Stimulated activated naive CD4-positive, alpha-beta T cell treated with Interleukin-2 at 50 U/mL for 16 hours (primary cell): ENCODE data around the gene SGMS1.

Experiments used
- DNase-seq: peaks from one replicate; lab custom pipeline; 2025; lab: John Stamatoyannopoulos, UW

SGMS1 gene

DNA sequence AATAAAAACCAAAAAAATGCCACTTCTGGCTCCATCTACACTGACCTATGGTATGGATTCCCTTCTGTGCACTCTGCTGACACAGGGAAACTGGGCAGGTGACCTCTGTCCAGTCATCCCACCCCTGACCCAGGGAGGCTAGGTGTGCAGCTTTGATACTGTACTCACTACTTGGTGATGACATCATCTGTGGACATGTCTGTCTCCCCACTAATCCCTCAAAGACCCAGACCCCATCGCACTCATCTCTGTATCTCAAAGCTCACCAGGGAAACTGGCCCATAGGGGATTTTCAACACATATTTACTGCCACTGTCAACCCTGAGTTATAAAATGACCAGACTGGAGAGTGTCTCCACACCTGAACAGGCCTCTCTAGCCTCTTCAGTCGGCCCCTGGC is 10.6 kb downstream of the SGMS1 start:
- no peak for DNase-seq

DNA sequence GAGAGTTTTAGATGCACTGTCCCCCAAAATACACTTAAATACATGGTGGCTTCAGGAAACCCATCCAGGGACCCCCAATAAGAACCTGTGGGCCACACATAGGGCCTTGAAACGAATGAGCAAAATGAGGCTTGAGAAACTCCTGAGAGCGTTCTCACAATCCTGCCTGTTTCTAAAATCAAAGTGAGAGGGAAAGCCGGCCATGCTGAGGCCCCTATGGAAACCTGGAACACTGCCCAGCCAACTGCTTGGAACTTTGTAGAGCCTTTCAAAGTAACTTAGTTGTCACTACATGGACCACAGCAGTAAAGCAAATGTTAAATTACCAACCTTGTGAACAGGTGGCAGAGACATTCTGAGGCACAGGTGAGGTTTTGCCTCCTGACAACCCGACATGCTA is 13.4 kb downstream of the SGMS1 start:
- no peak for DNase-seq

DNA sequence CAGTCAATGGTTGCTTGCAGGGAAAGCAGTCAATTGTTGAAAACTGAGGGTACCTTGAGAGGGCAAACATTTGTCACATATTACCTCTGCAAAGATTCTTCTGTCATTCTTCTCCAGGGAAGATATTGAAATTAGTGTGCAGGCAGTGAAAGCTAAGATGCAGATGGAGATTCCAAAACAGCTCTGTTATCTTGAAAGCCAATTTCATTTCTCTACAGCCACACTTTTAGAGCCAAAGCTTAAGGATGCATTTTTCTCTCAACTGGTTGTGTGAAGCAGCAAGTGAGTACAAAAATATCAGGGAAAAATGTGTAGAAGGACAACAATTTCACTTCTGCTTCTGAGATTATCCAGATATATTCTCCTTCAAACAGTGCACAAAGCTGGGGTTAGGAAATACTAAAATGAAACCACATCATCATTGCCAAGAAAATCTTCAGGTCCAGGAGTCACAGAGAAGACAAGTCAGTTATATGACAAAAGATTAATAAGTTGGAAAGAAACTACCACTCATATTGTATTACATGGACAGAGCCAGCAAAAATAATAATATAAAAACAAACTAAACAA is 16.3 kb downstream of the SGMS1 start:
- no peak for DNase-seq

DNA sequence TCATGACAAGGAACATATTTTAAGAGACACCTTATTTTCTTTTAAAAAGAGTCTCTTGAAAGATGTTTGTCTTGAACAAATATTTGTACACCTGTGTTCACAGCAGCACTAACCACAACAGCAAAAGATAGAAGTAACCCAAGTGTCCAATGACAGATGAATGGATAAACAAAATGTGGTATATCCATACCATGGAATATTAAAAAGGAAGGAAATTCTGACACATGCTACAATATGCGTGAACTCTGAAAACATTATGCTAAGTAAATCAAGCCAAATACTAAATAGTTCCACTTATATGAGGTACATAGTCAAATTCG is 17.8 kb downstream of the SGMS1 start:
- DNase-seq = no peak

DNA sequence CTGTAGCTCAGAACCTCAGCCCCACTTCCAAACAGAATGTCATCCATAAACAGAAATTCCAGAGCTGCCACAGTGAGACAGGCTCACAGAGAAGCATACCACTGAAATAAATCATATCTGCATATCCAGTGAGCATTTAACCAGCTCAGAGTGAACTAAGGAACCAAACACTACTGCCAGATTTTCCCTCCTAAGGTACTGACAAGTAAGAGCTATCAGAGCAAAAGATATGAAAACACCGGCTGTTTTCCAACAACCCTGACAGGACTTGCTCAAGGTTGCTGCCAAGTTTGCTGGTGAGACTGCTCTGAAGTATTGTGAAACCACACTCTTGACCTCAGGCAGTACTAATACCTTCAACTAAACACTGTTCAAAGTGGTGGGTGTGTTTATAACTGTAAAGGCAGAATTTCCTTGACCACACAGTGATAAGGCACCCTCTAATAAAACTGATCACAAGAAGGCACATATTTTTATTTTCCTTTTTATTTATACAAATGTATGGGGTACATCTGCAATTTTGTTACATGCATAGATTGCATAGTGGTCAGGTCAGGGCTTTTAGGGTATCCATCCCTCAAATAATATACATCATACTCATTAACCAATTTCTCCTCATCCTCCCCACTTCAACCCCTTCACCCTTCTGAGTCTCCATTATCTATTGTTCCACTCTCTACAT is 18.3 kb downstream of the SGMS1 start:
- no peak for DNase-seq

DNA sequence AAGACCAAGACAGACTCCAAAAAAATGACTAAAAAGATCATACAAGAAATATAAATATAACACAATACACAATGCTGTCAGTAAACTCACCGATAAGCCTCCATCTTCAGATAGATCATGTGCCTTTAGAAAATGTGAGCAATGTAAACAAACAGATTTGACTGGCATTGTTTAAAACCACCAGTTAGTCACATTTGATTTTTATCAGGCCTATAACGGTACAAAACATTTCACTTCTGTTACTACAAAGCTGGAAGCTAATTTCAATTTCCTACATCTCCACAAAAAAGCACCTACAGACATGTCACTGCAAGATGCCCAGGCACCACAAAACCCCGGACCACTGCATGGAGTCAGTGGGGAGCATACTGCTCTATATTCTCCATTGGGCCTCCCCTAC is 18.9 kb downstream of the SGMS1 start:
- DNase-seq = no peak

DNA sequence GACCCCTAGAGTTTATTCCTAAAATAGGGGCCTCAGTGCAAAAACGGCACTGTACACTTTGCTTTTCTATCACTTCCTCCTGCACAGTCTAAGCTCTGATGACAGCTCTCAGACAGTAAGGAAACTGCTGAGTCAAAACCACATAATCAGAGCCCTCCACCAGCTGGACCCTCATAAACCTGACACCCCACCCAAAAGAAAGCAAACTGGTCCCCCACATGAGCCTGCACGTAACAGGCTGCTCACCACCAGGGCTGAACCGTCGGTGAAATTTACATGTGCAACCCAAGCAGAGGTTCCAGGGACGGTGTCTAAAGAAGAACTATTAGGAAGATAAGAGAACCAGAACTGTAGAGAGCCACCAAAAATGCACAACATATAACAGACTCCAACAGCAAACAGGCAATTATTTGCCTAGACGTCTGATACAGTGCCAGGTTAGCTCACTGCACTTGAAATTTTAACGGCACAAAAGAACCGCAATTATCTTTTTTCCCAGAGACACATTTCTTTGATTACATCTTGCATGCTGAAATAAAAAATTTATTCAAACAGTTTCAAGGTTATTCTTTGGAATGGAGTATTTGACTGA is 19.6 kb downstream of the SGMS1 start:
- DNase-seq = no peak

DNA sequence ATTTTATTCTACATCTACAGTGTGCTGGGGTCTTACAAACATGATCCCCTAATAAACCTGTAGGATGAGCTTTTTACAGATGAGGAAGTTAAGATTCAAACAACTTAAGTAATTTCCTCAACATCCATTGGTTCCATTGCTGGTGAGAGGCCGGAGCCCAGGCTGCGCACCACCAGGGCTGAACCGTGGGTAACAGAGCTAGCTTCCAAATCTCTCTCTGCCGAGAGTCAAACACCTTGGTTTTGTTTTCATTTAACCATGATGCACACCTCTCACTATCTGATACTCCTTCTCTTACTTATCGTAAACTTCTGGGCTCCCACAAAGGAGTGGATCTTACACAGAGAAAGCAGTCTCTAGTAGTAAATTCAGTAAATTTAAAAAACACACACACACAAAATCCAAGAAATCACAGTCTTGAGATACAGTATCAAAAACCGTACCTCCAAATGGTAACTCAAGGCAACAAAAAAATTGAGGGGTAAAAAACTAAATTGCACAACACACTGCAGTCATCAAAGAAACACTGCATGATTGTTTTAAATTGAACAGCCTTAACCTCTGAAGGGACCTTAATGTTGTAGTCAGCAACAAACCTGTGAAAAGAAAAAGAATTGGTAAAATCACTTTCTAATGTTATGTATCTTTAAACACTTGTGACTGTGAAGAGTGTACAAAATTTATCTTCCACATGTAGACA is 20.5 kb downstream of the SGMS1 start:
- DNase-seq = no peak

DNA sequence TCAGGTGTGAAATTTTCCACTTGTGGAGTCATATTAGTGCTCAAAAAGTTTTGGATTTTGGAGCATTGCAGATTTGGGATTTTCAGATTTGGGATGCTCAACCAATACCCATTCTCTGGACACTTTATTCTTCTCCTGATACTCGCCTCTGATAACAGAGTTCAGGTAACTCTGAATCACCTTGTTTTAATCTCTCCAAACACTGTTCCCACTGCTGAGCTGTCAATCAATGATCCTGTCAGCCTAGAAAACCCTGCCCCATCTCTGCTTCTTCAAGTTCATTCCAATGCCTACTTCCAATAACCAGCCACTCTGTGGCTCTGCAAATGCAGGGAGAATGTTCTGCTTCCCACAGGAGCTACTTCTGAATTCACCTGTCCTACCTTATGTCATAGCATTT is 21.8 kb downstream of the SGMS1 start:
- DNase-seq = no peak

DNA sequence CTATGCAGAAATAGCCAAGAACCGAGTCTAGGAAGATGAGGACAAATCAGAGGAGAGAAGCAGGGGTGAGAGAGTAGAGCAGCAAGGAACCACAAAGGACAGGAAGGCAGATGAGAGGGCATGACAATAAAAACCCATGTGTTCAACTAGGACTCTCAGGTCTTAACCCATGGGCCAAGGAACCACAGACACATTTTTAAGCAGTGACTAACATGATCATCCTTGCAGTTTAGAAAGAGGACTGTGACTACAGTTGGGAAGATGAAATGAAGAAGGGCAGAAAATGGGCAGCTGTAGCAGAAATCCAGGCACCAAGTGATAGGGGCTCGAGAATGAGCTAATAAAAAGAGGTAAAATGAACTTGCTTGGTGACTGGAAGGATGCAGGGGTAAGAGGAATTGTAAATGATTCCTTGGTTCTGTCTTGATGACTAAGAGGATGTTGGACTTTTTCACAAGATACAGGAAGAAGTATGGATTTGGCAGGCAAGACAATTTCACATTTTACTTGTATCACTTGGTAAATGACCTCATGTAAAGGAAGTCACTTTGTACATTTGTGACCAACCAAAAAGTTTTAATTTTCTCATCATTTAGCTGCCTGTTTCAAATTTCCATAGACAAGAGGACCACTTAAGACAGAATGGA is 22.8 kb downstream of the SGMS1 start:
- no peak for DNase-seq

DNA sequence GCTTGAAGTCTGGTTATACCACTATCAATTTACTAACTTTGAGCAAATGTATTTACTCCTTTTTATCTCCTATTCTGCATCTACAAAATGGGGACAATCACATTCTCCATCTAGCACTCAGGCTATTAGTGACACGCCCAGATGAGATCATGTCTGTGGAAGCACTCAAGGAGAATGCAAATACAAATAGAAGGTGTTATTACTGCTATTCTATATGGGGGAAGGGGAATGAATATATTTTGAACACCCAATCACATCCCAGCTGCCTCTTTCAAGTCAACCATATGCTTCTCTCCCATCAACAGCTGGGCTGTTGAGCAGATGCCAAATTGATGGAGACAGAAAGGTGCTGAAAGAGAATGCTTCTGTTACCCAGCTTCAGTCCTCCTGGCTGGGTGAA is 23.5 kb downstream of the SGMS1 start:
- DNase-seq = no peak

DNA sequence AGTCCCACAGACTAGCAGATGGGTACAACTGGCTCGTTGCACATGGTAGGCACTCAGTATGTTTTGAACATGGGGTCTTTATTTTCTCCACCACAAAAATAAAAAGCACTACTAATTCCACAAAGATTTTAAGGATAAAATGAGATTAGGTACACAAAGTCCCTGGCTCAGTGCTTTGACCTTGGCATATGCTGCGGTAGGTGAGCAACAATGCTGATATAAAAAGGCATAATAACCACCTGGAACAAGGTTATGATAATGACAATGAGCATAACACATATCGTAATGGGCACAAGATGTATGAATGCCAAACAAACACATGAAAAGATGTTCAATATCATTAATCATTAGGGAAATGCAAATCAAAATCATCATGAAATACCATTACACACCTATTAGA is 26.9 kb downstream of the SGMS1 start:
- no peak for DNase-seq

DNA sequence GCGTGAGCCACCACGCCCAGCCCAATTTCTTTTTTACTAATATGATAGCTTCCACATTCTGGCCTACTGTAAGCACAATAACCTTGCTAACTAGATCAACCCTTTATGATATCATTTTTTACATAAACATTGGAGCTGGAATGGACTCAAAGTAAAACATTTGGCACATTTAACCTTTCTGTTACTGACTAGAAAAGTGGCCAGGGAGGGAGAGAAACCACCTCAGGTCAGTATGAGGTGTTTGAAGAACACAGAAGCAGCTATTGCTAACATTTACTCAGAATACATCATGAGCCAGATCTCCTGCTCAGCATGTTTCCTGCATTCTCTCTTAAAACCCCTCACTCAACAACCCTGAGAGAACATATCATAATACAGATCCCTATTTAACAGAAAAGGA is 27.3 kb downstream of the SGMS1 start:
- no peak for DNase-seq

DNA sequence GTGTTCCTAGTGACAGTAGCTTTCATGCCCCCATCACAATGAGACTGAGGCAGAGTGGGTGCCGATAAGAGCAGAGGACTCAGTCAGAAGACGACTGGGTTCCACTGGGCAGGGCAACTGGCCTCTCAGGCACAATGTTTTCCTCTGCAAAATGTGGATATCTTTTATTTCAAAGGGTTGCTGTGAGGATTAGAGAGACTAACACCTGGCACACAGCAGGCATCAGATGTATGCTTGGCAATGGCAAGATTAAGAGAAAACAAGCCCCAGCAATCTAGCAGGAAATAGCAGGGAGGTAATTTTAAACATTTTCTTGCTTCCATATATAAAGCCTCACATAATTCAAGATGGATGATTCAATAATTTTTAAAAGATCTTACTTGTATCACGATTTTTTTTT is 28.0 kb downstream of the SGMS1 start:
- DNase-seq = no peak

DNA sequence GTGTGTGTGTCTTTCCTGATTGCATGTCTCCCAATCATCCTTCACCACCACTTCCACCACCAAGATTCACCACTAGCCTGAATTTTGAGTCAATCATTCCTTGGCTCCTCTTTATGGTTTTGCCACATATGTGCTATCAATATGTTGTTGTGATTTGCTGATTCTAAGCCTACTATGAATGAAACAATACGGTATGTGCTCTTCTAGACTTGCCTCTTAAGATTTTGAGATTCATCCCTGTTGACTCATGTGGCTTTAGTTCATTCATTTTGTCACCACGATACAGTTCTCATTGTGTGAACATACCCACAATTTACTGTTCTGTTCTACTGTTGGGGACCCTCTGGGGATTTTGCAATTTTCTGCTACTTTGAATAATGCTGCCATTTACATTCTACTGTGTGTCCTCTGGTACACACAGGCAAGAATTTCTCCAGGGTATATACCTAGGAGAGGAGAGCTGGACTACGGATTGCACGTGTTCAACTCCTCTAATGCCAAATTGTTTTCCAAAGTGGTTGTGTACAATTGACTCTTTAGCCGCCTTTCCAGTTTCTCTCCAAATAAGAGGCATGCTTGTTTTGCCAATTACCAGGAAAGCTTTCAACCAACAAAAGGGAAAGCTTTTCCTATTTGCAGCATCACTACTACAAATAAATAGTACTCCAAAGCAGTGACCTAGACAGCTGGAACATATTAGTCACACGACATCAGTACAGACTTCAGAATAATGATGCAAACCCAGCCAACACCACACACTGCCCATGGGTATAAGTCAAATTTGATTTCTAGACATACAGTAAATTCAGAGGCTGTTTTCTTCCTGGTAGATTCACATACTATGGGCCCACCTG is 30.0 kb downstream of the SGMS1 start:
- DNase-seq = no peak

DNA sequence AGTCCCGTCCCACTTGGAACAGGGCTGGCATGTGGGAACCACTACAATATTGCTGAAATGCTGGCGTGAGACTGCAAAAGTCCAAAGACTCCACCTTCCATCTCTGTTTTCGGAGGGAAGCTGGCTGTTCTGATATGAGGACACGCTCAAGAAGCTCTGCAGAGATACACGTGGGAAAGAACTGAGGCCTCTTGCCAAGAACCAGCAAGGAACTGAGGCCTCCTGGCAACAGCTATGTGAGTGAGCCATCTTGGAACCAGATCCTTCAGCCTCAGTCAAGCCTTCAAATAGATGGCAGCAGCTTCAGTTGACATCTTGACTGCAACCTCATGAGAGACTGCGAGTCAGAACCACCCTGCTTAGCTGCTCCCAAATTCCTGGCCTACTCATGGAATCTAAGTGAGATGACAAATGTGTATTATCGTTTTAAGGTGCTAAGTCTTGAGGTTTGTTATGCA is 30.8 kb downstream of the SGMS1 start:
- DNase-seq = no peak

DNA sequence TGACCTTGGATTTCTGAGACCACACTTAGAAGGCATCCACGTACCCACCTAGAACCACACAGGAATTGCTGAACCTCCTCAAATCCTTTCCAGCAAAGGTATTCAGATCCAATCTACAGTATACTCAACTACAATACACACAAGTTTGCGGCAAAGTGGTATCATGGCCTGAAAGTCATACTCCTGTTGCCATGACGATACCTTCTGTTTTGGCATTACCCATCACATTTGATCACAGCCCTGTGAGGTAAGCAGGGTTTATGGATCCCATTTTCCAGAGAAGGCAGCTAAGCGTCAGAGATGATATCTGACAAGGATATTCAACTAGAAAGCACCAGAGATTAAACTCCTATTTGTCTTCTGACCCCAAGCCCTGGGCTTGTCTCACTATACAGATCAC is 32.8 kb downstream of the SGMS1 start:
- no peak for DNase-seq

DNA sequence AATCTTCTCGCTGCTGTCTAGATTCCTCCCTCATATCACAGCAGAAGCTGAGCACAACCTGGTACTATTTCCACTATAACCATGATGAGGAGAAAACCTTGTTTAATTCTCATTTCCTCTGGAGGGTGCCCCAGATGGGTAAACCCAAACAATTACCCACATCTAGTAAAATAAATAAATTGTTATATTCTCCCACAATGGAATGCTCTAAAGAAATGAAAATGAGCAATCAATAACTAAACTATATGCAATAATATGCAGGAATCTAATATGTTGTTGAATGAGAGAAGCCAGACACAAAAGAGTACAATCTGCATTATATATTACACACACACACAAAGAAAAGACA is 37.0 kb downstream of the SGMS1 start:
- no peak for DNase-seq

DNA sequence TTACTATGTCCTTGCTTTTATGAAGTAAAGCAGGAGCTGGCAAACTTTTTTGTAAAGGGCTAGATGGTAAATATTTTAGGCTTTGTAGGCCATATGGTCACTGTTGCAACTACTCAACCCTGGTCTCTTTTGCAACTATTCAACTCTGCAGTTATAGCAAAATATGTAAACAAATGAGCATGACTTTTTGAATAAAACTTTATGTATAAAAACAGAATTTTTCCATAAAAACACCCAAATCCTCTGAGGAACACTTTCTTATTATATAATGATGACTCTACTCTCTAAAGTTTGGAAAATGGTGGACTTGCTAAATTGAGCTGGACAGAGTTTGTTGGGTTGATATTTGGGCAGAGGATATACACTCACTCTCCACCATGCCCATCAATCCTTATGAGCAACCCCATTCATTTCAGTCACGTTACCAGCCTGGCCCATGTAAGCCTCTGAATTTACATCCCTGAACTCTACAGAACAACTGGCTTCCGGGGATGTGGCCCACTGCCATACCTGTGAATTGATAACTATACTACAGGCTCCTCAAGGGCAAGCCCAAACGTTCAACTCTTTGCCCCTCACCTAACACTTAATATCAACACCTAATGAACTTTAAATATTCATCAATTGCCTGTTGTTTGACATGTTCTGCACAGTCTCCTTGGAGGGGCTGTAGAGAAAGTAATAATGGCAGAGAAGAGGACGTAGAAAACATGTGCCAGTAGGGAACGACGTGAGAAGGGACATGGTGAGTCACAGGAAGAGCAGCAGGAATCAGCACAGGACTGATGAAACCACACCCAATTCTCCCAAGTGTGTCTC is 37.6 kb downstream of the SGMS1 start:
- DNase-seq = no peak

DNA sequence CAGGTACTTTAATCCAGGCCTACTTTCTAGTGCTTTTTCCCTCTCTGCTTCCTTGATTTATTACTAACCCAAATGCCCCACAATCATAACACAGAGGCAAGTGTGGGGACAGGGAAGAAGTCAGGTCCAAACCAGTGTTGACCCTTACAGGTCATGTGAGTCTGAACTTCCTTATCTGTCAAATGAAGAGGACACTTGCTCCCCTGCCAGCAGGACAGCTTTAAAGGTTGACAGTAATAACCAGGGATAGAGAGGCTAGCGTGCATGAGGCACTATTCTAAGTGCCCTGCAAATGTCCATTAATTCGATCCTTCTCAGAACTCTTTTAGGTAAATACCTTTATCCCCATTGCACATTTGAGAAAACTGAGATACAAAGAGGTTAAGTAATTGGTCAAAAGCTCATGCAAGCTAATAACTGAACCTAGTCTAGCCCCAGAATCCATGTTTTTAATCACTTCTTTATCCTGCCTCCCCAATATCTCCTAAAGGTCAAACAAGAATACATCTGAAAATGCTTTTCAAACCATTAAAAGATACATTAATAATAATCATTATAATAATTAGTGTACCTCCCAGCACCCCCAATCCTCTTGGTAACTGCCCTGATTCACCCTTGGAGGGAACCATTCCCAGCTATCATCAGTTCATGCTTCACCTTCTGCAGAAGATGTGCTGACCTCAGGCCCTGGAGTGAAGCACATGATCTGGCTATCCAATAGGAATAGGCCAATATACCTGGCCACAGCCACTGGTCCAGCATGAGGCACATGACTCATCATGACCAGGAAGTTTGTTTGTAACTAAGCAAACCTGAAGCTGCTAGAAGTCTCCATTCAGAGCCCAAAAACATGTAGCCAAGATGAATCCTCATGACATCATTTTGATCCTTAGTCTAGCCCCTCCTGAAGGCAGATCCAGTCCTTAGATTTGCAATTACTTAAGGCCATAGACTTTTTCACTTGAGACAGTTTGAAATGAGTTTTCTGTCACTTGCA is 40.7 kb downstream of the SGMS1 start:
- DNase-seq = no peak
